CD4-positive, alpha-beta T cell treated with Interleukin-17A for 4 hours (primary cell): ENCODE data around the gene RUBCN.
"Not testable (repeated sequence)": the region's sequence is repeated elsewhere in the genome, so short reads cannot be mapped to it uniquely, and the experiment has no call there.

ENCODE experiments used
- DNase-seq: peaks from one replicate; pipeline ENCODE4 v3.0.0-alpha.2; 2020; ENCODE audit warnings: mixed read lengths

RUBCN gene

GRCh38 chr3:197656129-197656528 is 80.6 kb downstream of the RUBCN start:
- not testable (repeated sequence) for DNase-seq

- not testable (repeated sequence) for DNase-seq
Observed at GRCh38 chr3:197654998-197655330, 81.7 kb downstream of the RUBCN start.

- DNase-seq: peak; percentile 59
Observed at GRCh38 chr3:197654090-197654997, 82.4 kb downstream of the RUBCN start.

GRCh38 chr3:197652860-197653259 is 83.8 kb downstream of the RUBCN start:
- not testable (repeated sequence) for DNase-seq

GRCh38 chr3:197647649-197648048 is 89.1 kb downstream of the RUBCN start:
- DNase-seq: not testable (repeated sequence)

- not testable (repeated sequence) for DNase-seq
Observed at GRCh38 chr3:197647191-197647590, 89.5 kb downstream of the RUBCN start.

GRCh38 chr3:197646294-197646693 is 90.4 kb downstream of the RUBCN start:
- DNase-seq: not testable (repeated sequence)

GRCh38 chr3:197637556-197637955 is 99.1 kb downstream of the RUBCN start:
- DNase-seq: not testable (repeated sequence)

GRCh38 chr3:197631989-197632388 is 104.7 kb downstream of the RUBCN start:
- DNase-seq: not testable (repeated sequence)

- not testable (repeated sequence) for DNase-seq
Observed at GRCh38 chr3:197630766-197631165, 105.9 kb downstream of the RUBCN start.

GRCh38 chr3:197629286-197629685 is 107.4 kb downstream of the RUBCN start:
- not testable (repeated sequence) for DNase-seq

- peak; percentile 87 for DNase-seq
Observed at GRCh38 chr3:197627772-197628523, 108.8 kb downstream of the RUBCN start.

GRCh38 chr3:197627158-197627771 is 109.4 kb downstream of the RUBCN start:
- DNase-seq: not testable (repeated sequence)

GRCh38 chr3:197626404-197627157 is 110.1 kb downstream of the RUBCN start:
- not testable (repeated sequence) for DNase-seq

- not testable (repeated sequence) for DNase-seq
Observed at GRCh38 chr3:197621478-197621877, 115.2 kb downstream of the RUBCN start.
